OCI-M2 (cell line): ENCODE results near the gene NECAB2.

Experiments used
- DNase-seq: peaks from one replicate; lab custom pipeline; 2025; ENCODE audit not compliant: unreplicated experiment; lab: John Stamatoyannopoulos, UW

Gene NECAB2

DNA sequence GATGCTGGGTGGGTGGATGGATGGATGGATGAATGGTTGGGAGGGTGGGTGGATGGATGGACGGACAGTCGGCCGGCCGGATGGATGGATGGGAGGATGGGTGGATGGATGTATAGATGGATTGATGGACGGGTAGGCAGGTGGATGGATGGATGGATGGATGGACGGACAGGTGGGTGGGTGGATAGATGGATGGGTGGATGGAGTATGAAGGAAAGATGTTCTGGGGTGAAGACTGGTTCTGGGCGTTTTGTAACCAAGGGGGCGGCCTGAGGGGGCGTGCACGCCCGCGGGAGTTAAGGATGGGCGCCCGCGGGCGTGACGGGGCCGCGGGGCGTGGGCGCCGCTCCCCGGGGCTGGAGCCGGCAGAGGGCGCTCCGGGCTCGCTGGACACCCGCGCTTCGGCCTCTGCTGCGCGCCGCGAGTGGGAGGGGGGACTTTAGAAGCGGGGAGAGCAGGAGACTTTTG, at the start of gene NECAB2:
TSS of gene NECAB2 (plus strand) at position 407 of the 468 bp plus-strand sequence. CDS start 405 bp downstream, outside the sequence.
- no peak for DNase-seq

DNA sequence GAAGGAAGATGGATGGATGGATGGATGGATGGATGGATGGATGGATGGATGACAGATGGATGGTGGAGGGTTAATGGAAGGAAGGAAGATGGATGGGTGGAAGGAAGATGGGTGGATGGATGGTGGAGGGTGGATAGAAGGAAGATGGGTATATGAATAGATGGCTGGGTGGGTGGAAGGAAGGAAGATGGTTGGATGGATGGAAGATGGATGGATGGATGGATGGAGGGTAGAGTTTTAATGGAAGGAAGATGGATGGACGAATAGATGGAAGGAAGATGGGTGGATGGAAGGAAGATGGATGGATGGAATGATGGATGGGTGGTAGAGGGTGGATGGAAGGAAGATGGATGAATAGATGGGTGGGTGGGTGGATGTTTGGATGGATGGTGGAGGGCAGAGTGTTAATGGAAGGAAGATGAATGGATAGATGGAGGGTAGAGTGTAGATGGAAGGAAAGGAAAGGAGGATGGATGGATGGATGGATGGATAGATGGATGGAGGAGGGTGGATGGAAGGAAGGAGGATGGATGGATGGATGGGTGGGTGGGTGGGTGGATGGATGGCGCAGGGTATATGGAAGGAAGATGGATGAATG, 47.1 kb upstream of the NECAB2 start:
- DNase-seq: no peak

- DNase-seq: no peak
Measured at GRCh38 chr16:83923581-83924365, 44.3 kb upstream of the NECAB2 start.

DNA sequence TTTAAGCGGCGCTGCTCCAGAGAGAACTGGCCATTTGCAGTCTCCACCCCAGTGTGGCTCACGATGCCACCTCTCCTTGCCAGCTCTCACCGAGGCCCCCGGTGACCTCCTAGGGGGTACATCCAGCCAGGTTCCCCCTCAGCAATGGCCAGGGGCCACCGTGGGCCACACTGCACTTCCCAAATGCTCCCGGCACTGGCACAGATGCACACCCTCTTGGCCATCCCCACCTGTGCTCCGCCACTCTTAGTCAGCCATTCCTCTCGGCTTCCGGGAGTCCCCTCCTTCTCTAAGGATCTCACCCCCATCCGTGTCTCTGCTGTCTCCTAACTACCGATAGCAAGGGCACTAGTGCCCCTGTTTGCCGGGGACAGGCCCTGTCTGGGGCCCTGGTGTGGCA, 43.4 kb upstream of the NECAB2 start:
- no peak for DNase-seq

DNA sequence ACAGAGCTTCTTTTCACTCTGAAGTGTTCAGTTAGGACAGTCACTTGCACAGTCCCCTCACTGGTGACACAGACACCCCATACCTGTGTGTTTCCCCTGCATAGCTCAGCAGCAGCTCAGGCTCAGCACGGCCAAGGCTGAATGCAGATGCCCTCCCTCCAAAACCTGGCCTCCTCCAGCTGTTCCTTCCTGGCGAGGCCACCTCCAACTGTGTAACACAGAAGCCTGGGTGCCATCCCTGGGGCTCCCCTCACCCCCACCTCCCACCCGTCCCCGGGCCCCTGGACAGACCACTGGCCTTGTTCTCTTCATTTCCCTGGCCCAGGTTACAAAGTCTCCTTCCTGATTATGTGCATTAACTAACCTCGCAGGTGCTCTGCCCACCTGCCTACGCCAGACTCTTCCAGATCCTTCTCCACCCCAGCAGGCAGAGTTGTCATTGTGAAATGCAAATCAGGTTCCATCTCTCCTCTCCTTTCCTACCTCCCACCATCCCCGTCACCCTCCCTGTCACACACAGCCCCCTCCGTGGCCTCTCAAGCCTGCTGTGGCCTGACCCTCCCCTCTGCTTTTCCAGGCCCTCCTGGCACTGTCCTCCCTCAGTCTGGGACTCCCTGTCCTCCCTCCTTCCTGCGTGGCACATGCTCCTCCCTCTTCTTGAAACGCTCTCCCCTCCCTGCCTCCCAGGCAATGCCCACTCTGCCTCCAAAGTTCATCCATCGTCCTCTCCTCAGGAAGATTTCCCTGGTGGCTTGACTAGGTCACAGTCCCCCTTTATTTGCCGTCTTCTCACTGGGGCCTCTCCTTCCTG, 42.7 kb upstream of the NECAB2 start:
- DNase-seq: no peak

DNA sequence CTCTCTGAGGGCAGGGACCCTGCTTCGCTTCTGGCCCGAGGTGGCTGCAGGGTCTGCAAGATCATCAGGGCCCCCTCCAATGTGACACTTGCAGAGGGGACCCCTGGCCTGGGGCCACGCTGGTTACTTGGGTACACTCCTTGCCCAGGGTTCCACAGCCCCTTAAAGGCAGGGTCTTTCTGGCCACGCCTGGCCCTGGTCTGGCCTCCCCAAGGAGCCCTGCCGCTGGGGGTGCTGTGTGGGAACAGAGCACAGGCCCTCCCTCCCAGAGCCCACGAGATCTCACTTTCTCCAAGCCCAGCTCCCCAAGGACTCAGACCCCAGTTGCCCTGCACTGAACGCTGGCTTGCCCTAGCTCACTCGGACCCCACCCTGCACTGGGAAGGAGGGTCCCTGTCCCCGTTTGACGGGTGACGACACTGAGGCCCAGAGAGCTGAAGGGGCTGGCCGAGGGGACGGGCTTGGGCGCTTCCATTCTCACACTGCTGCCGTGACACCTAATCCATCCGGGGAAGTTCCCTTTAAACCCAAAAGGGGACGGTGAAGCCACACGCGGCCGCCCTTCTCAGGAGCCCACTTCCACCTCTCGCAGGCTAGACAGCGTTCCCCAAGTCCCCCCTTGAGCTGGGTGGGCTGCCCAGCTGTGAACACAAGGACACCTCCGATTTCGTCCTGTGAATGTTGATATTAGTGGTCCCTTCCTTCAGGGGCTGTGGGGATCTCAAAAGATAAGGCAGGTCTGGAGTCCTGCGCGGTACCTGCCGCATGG, 41.9 kb upstream of the NECAB2 start:
- DNase-seq: no peak

DNA sequence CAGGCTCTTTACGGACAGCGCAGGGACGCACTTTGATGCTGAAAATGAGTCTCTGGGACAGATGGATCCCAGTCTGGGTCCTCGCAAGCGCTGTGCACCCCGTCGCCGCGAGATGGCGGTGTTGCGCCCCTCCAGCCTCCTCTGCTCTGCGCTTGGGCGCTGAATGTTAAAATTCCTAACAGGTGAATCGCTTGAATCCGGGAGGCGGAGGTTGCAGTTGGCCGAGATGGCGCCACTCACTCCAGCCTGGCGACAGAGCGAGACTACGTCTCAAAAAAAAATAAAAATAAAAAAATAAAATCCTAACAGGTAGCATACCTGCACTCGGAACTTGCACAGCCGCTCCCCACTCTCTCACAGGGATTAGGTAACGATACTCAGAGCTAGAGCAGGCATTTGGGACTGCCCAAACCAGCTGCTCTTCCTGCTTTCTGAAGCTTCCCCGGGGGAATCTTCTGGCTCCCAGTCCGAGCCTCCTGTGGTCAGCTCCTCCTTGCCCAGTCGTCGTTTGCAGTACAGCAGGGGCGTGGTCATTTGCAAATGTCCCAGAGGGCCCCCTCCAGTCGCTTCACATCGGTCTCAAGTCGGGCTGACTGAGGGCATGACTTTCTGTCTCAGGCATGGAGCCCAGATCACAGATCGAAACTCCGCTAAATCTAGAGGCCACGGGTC, 41.2 kb upstream of the NECAB2 start:
- peak; percentile 13 for DNase-seq

DNA sequence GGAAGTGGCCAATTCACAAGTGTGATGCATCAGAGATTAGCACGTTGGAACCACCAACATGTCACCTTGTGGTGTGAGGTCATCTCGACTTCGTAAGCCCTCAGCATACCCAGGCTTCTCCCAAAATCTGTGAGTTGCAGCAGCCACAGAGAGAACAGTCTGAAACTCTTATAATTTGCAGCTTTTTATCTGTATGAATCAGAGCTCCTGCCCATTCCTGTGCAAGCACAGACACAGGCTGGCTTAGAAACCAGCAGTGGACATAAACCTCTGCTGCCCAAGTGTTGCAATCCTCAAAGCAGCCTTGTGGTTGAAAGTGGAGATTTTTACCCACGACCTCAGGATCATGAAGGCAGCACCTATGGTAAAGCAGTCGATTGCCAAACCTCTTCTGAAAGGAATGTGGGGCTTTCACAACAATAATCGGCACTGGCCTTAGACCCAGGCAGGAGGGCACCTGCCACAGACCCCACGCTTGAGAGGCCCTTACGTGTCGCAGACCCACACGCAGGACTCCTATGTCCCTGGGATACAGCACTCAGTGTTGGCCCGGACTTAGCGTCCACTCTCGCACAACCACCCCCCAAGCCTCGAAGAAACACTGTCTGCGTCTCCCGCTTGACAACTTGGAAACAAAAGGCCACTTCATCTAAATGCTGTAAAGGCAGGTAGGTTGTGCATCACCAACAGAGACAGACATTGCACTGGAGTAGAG, 39.5 kb upstream of the NECAB2 start:
- no peak for DNase-seq

GRCh38 chr16:83929811-83930555, 38.1 kb upstream of the NECAB2 start:
- no peak for DNase-seq

DNA sequence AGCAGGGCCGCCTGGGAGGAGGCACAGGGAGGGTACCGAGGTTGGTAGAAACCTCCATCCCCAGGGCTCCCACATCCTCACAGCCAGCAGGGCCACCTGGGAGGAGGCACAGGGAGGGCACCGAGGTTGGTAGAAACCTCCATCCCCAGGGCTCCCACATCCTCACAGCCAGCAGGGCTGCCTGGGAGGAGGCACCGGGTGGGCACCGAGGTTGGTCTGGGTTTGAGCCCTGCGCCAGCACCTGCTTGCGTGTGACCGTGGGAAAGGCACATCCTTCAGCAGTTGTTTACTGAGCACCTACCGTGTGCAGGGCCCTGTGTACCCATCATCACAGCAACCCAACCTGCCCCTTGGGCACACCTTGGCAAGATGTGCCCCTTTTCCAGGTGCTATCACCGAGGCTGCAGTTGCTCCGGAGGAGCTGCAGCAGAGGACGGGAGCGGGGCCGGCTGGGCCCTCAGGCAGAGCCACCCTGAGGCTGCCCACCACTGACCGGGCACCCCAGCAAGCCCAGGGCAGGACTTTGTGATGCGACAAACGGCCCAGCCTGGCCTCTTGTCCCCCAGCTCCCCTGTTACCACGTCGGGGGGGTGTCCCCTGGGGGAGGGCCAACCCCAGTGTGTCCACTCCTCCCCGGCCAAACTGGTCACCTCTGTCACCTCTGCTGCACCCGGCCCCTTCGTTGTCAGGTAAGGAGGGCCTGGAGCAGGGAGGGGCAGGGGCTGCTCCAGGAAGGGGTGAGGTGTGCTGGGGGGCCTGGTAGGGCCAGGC, 37.1 kb upstream of the NECAB2 start:
- no peak for DNase-seq

GRCh38 chr16:83931556-83931955, 36.5 kb upstream of the NECAB2 start:
- DNase-seq: no peak

DNA sequence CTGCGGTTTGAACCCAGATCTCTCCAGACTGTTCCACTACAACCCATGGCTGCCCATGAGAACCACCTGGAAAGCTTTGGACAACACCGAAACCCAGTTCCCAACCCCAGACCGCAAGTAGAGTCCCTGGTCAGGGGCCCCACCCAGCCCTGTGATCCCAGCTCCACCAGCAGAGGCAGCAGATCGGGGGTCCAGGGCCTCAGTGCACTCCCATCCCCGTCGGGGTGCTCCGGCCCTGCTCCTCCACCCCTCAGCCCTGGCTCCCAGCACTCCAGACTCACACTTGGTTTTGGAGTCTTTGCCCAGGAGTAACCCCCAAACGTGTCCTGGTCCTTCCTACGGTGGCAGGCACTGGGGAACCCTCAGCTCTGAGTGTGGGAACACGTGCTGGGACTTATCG, 35.7 kb upstream of the NECAB2 start:
- no peak for DNase-seq

GRCh38 chr16:83932955-83933673, 34.9 kb upstream of the NECAB2 start:
- DNase-seq: no peak

DNA sequence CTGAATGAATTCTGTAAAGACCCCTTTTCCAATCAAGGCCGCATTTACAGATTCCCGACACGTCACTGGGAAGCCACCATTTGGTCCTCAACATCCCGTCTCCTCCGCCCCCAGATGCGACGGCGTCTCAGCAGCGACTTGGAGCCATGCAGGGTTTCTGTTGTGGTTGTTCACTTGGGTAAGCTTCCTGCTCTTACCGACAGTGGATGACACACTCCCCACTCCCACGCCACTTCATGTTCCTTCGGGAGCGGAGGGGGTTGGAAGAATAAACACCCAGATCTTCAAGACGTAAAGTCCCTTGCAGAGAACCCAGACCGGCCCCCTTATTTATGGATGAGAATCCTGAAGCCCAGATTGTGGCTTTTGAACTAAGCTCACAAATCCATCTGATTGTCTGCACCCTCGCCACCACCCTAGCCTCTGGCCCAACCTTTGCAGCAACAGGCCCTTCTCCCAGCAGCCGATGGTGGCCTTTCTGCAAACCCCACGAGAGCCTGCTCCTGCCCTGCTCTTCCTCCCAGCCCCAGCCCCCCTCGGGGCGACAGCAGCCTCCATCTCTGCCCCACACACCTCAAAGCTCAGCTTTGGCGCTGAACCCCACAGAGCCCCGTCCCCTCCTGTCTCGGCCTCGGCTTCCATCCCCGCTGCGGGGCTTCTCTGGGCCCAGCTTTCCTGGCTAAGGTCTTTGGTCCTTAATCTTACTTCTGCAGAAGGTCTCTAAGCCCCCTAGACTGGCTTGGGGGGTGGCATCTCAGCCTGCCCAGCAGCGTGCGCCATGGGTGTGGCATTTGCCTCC, 34.0 kb upstream of the NECAB2 start:
- no peak for DNase-seq

DNA sequence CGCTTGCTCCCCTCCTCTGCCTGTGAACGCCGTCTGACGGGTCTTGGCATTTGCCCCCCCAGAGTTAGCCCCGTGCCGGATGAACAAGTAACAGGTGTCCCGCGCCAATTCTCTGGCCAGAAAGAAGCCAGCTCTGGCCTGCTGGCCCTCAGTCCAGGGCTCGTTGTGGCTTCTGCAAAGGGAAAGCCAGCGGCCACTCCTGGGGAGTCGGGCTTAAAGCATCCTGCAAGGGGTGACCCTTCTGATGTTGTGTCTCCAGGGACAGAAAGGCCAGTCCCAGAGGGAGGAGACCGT, 33.4 kb upstream of the NECAB2 start:
- DNase-seq: no peak

DNA sequence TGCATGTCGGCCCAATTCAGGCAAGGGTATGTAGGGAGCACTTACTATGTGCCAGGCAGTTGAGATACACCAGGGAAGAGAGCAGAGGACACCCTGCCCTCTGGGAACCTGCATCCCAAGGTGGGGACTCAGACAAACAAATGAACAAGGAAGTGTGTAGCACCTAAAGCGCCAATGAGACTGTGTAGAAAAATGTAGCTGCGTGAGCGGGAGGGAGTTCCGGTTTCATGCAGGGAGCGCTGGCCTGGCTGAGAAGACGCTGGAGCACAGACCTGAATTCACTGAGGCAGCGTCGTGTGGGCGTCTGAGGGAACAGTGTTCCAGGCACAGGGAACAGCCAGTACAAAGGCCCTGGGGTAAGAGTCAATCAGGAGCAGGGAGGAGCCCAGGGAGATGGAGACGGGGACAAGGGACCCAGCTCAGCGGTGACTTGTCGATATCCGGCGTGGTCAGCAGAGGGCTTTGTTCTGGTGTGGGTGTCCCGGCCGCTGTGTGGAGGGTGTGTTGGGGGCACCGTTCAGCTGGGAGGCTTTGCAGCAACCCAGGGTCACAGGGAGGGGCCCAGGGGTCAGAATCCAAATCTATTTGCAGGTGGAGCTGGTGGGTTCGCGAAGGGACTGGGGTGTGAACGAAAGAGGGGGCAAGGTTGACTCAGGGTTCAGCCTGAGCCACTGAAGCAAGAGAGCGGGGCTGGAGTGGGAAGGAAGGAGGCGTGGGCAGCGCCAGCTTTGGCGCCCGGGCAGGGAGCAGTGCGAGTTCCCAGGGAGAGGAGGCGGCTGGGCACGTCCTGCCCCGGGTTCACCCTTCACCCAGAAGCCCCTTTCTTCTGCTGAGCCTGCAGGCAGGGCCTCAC, 32.8 kb upstream of the NECAB2 start:
- no peak for DNase-seq
